ENCODE data around the gene KLK10.

Gene KLK10

GRCh38 chr19:51025809-51026553 is 6.5 kb upstream of the KLK10 start:
- DNase-seq, result no peak

GRCh38 chr19:51025401-51025800 is 5.9 kb upstream of the KLK10 start:
- no peak for DNase-seq

GRCh38 chr19:51024924-51025323 is 5.4 kb upstream of the KLK10 start:
- no peak for DNase-seq

GRCh38 chr19:51023946-51024345 is 4.4 kb upstream of the KLK10 start:
- DNase-seq, result no peak

GRCh38 chr19:51022526-51022925 is 3.0 kb upstream of the KLK10 start:
- DNase-seq, result no peak

- no peak for DNase-seq
Observed at GRCh38 chr19:51020988-51021651, 1.6 kb upstream of the KLK10 start.

GRCh38 chr19:51018745-51019543 is 565 bp downstream of the KLK10 start:
- no peak for DNase-seq

GRCh38 chr19:51016798-51017683 is 2.5 kb downstream of the KLK10 start:
- DNase-seq, result peak; percentile 57

GRCh38 chr19:51015691-51016267 is 3.7 kb downstream of the KLK10 start:
- no peak for DNase-seq

- DNase-seq, result no peak
Observed at GRCh38 chr19:51014242-51014641, 5.3 kb downstream of the KLK10 start.

- no peak for DNase-seq
Observed at GRCh38 chr19:51012661-51013190, 6.8 kb downstream of the KLK10 start.

- no peak for DNase-seq
Observed at GRCh38 chr19:51010066-51010795, 9.3 kb downstream of the KLK10 start.

- DNase-seq, result no peak
Observed at GRCh38 chr19:51009061-51009891, 10.2 kb downstream of the KLK10 start.

- DNase-seq, result no peak
Observed at GRCh38 chr19:51007488-51007887, 12.0 kb downstream of the KLK10 start.

- DNase-seq, result no peak
Observed at GRCh38 chr19:51006406-51006805, 13.1 kb downstream of the KLK10 start.

- DNase-seq, result no peak
Observed at GRCh38 chr19:51005248-51005647, 14.3 kb downstream of the KLK10 start.

GRCh38 chr19:51003316-51003715 is 16.2 kb downstream of the KLK10 start:
- DNase-seq, result no peak

- DNase-seq, result no peak
Observed at GRCh38 chr19:51002542-51003311, 16.8 kb downstream of the KLK10 start.

- no peak for DNase-seq
Observed at GRCh38 chr19:51002089-51002532, 17.4 kb downstream of the KLK10 start.

- no peak for DNase-seq
Observed at GRCh38 chr19:51001515-51001914, 18.0 kb downstream of the KLK10 start, which contains the start of gene KLK8. TSS of gene KLK8 (minus strand) at chr19:51001604. CDS start at chr19:51001167, 437 bp downstream.

Data from stimulated activated CD4-positive, alpha-beta T cell treated with anti-CD3 and anti-CD28 coated beads, Interleukin-4, amount 100 ng/mL, for 24 hours (primary cell).